ENCODE data around the gene SIK2.
A peak's percentile ranks its signal among the peaks of the same experiment; 100 is the strongest.
"Not testable (repeated sequence)": the region's sequence is repeated elsewhere in the genome, so short reads cannot be mapped to it uniquely, and the experiment has no call there.

Gene SIK2

DNA sequence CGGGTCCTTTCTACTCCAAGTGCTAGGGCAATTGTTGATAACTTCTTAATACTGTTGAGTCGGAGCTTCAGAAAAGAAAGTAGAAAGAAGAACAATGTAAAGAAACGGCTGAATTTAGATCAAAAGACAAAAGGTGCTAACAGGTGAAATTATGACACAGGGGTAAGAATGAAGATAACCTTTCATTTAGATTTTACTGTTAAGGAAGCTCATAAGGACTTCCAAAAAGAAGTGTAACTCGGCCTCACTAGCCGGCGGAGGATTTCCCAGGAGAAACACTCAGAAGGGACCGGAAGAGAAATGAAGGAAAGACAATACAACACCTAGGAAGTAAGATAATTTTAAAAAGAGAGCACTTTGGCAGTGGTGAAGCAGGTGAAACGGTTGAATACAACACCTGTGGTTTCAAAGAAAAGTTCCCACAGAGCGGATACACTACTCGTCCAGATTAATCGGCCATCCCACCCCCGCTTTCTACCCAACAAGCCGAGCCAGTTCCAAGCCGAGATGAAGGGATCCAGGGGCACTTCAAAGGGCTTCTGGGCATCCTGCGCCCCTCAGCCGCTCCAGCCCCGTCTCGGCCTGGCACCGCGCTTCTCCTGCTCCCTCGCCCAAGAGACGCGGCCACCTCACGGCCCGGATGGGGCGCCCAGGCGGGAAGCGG, 163.2 kb downstream of the SIK2 start:
- no peak for DNase-seq

DNA sequence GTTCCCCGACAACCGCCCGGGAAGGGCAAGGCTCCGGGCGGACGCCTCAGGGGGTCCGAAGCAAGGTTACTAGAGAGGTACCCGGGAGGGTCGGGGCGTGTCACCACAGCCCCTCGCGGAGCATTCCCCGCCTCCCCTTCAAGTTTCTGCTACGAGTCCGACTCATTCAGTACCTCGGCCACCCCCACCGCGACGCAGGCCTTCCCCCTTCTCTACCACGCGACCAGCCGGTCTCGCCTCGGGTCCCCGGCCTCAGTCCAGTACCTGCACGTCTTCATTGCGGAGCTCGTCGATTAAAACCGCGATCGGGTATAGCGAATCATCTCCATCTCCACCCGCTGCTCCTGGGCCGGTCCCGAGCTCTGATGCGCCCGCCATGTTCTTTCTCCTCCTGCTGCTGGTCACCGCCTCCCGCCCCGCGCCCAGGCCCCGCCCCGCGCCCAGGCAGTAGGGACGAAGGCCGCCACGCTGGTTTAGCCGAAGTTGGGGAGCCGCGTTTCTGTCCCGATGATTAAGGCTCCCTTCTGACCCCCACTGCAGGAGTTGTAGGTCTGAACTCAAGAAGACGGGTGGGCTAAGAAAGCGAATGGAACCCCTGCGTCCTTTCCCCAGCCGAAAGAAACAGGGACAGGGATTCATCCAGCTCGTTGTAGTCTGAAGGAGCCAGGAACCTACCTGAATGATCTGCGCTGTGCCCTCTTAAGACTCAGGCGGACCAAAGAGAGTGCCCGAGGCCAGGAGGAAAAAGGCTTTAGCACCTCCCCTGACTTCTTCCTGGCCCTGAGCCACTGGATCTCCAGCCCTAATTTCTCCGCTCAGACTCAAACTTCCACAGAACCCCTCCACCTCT, 164.0 kb downstream of the SIK2 start, which contains the start of gene PPP2R1B:
Gene PPP2R1B, minus strand, starts transcription at position 406 of the 850 bp plus-strand sequence. Its CDS starts 28 bp downstream, at position 378.
- DNase-seq, result peak; percentile 81

DNA sequence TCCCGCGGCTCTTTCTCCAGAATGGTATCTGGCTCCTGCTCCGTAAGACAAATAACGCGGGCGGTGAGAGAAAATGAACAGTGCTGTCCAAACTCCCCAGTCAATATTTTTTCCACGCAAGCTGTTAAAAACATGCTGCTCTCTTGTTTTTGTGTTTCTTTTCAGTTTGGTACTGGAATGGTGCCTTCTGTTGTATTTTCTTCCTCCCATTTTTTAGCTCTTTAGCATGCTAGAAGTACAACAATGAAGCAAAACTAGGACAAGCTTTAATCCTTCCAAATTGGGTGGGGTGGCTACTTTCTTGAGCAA, 164.5 kb downstream of the SIK2 start:
- DNase-seq, result no peak

DNA sequence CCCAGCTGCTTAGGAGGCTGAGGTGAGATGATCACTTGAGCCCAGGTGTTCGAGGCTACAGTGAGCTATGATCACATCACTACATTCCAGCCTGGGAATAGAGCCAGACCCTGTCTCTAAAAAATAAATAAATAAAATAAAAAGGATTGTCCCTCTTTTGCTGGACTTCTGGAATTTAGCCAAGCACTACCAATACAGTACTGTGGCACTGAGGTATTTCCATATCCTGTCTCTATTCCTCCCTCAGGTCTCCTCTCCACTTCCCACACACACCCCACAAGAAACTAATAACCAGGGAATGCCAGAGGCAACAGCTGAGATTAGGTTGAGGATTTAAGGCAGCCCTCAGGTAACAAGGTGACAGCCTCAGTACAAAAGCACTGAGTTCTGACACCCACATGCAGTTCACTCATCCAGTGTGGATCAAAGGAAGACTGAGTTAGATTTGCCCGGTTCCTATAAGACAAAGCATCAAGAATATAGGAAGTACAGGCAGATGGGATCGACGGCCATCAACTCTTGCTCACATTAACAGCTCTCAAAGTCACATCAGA, 168.4 kb downstream of the SIK2 start:
- no peak for DNase-seq

DNA sequence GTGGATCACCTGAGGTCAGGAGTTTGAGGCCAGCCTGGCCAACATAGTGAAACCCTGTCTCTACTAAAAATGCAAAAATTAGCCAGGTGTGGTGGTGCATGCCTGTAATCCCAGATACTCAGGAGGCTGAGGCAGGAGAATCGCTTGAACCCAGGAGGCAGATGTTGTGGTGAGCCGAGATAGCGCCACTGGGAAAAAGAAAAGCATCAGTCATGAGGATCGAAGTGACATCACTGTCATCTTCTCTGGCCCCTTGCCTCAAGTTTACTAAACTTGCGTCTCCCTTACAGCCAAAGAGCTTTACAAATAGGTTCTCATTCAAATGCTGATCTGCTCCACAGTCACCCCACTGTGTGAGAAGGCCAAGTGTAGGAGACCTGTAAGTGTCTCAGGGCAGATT, 169.0 kb downstream of the SIK2 start:
- not testable (repeated sequence) for DNase-seq

DNA sequence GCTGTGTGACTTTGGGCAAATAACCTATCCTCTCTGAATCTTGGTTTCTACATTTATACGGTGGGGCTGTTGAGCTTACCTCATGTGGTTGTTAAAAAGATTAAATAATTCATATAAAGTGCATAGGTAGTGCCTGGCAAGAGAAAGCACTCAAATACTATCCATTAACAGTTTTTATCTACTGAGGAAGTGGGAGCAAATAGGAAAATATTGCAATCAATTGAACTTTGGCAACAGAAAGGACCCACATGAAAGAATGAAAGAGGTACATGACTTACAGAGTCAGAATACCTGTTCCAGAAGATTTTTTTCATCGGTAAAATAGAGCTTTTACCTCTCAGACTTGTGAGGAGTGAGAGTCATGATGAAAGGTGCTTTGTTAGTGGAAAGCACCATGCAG, 170.3 kb downstream of the SIK2 start:
- DNase-seq, result no peak

DNA sequence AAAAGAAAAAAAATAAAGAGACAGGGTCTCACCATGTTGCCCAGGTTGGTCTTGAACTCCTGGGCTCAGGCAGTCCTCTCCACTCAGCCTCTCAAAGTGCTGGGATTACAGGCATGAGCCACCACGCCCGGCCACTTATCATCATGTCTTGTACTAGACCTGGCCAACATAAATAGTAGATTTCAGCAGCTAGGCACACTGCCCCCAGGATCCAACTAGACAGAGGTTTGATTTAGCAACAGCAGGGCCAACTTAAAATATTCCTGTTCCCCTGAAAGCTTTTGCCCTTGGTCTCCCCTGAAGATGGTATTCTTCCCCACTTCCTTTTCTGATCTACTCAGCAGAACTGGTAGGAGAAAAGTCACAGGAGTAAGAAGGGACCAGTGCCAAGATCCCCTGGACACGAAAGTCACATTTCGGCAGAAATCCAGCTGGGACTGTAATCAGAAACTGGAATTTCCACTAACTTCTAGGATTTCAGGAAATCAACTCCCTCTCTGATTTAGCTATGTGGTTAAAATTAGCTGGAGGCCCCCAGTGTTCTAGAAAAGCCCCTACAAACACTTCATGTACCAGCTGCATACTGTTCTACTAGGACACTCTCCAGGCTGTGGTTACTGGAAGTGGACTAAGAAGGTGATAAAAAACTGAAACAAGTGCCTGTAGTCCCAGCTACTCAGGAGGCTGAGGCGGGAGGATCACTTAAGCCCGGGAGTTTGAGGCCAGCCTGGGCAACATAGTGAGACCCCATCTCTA, 172.9 kb downstream of the SIK2 start:
- DNase-seq, result no peak

DNA sequence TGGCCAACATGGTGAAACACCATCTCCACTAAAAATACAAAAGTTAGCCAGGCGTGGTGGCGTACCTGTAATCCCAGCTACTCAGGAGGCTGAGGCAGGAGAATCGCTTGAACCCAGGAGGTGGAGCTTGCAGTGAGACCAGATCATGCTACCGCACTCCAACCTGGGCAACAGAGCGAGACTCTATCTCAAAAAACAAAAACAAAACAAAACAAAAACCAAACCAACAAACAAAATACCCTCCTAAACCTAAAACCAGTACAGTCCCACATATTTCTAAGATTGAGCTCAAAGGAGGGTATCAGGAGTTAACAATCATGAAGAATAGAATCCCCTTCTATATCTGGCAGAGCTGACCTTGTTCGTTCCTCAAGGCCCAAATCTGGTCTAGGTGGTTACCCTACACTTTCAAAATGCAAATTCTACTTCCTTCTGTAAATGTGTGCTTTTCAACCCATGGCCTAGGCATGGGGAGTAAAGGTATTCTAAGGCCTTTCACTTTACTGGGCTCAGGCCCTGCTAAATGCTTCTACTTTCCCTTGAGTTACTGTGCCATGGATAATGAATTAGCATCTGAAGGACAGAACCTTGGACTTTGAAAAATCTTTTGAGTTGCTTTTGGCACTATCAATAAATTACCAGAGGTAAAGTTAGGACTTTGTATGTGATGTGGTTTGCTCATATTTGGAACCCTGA, 174.3 kb downstream of the SIK2 start:
- DNase-seq, result no peak

DNA sequence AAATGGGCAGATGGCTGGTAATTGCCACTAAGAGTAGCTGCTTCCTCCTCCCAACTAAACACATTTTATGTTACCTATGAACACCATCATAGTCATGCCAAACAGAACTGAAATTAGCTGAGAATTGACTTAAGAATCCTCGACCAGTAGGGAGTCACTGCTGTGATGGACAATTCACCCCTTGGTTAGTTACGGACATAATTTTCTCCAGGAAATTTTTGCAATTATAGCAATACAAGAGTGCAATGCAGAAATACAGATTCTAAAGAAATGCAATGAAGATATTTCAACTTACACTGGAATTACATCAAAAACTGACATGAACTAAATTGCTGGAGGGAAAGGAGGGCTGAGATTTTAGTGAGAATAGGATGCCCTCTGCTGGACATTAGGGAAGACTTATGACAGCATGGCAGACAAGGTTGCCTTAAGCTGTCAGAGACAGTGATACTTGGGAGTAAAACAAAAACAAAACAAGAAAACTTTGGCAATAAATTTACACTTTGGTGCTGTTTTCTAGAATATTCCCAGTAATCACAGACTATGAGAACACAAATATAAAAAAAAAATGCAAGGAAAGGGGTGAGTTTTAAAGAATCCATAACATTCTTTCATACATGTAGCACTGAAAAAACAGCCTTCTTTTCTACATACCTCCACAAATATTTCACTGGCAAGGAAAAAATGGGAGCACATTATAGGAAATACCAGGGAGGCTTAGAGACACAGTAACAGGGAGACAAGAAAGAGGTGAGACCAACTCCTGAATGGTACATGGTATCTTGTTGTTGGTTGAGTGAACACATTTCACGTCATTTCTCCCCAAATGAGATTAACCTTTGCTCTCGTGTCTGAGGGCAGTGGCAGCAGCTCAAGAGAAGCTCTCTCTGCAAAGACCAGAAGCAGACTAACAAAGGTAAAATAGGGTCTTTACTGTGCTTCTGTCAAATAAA, 175.1 kb downstream of the SIK2 start:
- peak; percentile 8 for DNase-seq

DNA sequence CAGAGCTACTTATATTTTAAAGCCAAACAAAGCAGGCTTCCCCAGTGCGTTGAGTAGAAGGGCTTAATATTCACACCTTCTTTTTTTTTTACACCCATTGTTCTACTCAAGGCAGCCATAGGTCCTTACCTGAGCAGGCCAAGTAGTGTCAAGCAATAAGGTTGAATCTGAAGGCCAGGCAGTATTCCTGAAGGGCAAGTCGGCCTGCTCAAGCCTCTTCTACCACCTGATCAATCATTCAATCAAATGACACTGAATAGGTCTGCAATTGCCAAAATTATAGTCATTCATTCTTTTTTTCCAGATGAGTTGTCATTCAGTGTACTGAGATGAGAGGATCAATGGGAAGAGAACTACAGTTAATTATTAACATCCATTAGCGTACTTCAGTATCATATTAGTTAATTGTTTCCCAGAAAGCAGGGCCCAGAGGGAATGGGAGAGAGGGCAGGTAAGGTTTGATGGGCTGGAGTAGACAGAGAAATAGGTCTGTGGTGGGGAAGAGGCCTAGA, 175.9 kb downstream of the SIK2 start:
- no peak for DNase-seq

DNA sequence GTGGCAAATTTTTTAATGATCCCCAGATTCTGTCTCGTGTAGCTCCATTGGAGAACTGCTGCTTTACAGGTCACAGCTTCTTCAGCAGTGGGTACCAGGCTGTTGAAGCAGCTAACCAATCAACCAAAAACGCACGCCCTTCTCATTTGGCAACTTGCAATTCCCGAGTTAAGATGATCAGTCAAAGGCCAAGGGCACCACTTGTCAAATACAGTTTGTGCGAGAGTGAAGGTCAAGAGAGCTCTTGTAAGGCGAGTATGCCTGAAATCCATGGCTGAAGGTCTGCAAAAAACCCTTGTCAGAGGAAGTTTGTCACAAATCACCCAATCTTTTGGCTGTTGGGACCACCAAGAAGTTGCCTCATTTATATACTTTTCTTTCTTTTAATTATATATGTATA, 176.9 kb downstream of the SIK2 start:
- DNase-seq, result no peak

All from activated CD4-positive, alpha-beta T cell treated with anti-CD3 and anti-CD28 coated beads for 48 hours (primary cell).